ENCODE data around the gene SPTB.

Gene SPTB

DNA sequence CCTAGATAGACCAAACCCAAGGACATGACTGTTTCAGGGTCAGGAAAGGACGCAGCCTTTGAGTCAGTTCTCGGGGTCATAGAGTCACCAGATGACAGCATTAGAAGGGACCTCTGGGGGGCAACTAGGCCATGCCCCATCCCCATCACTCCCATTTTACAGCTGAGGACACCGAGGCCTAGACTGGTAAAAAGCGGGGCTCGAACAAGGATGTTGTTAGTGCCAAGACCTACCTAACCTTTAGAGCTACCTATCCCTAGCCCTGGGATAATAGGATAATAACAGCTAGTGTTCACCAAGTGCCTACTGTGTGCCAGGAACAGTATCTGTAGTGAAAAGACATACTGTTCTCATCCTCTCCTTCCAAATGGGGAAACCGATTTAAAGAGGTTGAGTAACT, 126.8 kb downstream of the SPTB start:
- DNase-seq (ENCODE audit: low read depth in 2 of 2), result no peak

DNA sequence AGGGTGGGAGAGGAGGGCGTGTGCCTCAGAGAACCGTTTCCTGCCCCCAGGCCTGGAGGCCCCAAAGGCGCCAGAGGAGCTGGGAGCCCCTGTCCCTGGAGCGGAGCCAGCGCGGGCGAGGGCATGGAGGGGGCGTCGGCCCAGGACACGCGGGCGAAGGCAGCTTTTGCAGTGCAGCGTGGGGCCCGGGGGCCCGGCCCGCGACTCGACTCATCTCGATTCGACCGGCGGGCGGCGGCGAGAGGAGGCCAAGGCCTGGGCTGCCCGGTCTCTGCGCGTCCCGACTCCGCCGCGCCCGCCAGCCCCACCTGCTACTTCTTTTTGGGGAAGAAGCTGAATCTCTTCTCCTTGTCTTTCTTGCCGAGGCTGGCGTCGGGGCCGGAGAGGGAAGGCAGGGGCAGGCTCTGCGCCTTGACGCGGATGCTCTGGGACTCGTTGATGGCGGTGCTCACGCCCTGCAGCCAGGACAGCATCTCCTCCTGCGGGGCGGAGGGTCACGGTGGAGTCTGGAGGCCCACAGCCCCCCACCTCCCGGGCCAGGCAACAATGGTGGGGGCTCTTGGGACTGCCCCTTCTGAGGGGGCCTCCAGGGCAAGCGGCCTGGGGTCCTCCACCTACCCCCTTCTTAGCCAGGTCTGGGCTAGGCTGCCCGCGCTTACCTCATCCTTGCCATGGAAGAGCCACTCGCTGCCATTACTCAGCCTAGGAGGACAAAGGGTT, 130.6 kb downstream of the SPTB start:
- DNase-seq (ENCODE audit: low read depth in 2 of 2), result no peak

DNA sequence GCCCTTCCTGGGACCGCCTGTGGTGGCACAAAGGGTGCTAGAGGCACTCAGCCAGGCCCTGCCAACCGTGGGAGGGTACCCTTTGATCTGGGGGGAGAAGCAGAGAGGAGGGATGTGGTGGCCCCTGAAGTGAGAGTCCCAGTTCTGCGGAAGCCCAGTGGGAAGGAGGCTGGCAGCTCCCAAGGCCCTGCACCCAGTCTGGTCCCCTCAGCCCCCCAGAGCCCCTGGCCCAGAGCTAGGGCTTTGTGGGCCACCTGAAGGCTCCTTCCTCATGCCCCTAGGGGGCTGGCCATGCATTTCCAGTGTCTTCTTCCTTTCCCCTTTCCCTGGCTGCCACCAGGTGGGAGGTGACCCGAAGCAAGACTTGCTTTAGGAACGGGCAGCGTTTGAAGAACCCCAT, 131.2 kb downstream of the SPTB start:
- DNase-seq (ENCODE audit: low read depth in 2 of 2), result no peak

DNA sequence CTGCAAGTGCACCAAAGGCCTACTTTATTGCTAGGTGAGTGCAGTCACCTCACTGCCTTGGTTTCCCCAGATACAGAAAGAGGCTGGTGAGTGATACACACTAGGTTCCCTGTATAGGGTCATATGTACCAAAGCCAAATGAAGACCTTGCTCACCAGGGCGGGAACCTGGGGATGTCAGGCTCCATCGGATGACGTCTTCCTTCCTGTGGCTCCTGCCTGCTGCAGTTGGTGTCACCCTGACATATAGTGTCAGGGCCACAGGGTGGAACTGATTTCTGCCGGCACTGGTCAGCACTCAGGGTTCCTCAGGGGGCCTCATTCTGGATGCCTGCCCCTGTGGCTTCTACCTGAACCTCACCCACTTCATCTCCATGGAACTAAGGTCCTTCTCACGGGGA, 132.4 kb downstream of the SPTB start:
- DNase-seq (ENCODE audit: low read depth in 2 of 2), result no peak

DNA sequence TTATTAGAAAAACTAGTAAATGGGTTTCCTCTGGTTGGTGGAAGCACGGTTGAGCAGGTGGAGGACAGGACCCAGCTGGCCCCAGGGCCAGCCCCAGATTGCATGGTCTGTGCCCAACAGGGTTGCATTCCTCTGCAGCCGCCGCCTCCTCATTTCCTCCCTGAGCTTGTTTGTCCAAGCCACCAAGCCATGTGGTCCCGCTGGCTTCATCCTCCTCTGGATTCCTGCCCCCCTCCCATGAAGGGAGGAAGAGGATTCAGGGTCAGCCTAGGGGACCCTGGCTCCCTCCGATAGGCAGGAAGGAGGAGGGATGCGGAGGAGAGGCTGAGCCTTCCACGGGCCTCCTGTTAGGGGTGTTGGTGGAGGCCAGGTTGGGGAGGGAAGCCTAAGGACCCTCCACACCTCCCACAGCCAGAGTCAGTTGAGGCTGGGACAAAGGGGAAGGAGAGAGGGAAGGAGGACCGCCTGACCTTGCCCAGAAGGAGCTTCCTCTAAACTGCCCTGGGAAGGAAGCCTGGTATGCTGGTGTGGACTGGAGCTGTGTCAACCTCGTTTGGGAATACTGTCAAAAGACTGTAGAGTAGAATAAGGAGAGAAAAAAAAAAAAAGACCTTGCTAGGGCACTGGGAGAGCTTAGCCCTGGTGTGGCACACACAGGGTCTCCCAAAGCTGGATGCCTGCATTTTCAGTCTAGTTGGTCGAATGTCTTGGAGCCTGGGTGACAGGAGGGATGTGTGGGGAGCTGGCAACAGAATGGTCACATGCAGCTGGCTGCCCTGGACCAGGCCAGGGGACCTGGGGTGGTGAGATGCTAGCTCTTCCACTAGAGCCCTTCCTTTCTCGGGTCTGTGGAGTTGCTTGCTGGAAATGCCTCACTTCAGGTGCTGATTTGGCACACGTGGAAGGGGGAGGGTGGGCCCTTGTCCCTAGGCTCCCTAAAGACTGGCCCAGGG, 133.1 kb downstream of the SPTB start:
- DNase-seq (ENCODE audit: low read depth in 2 of 2), result no peak

DNA sequence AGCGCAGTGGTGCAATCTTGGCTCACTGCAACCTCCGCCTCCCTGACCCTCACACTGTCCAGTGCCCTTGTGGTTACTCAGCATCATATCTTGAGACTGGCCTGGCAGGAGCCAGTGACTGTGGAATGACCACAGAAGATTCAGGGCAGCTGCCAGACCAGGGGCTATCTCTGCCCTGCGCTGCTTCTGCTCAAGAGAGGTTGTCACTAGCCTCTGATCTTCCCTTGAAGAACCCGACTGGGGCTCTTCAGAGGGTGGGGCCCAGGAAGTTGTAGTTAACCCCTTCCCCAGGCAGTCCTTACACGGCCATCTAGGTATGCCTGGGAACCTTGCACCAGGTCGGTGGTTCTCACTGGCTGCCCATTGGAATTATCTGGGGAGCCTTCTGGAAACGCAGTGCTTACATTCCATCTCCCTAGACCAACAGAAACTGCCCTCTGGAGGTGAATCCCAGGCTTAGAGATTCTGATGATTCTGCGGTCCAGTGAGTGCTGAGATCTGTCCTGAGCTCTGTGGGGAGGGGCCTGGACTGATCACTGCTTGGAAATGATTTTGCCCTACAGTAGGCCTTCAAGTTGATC, 134.1 kb downstream of the SPTB start:
- no peak for DNase-seq (ENCODE audit: low read depth in 2 of 2)

DNA sequence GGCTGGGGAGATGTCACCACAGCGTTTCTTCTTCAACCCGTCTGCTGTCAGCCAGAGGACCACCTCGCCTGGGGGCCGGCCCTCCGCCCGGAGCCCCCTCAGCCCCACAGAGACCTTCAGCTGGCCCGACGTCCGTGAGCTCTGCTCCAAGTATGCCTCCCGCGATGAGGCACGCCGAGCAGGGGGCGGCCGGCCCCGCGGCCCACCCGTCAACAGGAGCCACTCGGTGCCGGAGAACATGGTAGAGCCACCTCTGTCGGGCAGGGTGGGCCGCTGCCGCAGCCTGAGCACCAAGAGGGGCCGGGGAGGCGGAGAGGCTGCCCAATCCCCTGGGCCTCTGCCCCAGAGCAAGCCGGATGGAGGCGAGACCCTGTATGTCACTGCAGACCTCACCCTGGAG, 136.6 kb downstream of the SPTB start:
- DNase-seq (ENCODE audit: low read depth in 2 of 2), result no peak

DNA sequence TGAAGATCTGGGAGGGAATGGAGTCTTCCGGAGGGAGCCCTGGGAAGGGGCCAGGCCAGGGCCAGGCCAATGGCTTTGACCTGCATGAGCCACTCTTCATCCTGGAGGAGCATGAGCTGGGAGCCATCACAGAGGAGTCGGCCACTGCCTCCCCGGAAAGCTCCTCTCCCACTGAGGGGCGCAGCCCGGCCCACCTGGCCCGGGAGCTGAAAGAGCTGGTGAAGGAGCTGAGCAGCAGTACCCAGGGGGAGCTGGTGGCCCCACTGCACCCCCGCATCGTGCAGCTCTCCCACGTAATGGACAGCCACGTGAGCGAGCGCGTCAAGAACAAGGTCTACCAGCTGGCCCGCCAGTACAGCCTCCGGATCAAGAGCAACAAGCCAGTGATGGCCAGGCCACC, 137.7 kb downstream of the SPTB start:
- DNase-seq (ENCODE audit: low read depth in 2 of 2), result no peak

DNA sequence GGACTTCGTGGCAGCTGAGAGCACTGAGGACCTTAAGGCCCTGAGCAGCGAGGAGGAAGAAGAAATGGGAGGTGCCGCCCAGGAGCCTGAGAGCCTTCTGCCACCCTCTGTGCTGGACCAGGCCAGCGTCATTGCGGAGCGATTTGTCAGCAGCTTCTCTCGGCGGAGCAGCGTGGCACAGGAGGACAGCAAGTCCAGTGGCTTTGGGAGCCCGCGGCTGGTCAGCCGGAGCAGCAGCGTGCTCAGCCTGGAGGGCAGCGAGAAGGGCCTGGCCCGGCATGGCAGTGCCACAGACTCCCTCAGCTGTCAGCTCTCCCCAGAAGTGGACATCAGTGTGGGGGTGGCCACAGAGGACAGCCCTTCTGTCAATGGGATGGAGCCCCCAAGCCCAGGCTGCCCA, 138.5 kb downstream of the SPTB start:
- no peak for DNase-seq (ENCODE audit: low read depth in 2 of 2)

DNA sequence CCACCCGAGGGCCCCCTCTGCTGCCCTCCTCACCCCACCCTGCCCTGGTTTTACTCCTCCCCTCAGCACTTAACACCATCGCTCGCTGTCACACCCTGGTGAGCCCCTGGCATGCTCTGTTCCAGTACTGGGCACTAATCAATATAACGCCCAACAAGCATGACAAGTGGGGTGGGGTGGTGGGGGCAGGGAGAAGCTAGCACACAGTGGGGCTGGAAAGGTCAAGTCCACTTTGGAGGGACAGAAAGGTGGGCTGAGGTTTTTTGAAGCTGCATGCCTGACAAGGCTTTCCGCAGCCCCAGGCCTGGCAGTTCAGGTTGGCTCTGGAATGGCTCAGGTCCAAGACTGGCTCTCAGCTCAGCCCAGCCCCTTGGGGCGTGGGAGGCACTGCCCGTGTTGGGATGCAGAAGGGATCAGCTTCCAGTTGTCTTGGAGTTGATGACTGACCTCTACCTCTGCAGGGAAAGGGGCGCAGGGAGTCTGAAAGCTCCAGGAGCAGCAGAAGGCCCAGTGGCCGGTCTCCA, 141.4 kb downstream of the SPTB start:
- no peak for DNase-seq (ENCODE audit: low read depth in 2 of 2)

DNA sequence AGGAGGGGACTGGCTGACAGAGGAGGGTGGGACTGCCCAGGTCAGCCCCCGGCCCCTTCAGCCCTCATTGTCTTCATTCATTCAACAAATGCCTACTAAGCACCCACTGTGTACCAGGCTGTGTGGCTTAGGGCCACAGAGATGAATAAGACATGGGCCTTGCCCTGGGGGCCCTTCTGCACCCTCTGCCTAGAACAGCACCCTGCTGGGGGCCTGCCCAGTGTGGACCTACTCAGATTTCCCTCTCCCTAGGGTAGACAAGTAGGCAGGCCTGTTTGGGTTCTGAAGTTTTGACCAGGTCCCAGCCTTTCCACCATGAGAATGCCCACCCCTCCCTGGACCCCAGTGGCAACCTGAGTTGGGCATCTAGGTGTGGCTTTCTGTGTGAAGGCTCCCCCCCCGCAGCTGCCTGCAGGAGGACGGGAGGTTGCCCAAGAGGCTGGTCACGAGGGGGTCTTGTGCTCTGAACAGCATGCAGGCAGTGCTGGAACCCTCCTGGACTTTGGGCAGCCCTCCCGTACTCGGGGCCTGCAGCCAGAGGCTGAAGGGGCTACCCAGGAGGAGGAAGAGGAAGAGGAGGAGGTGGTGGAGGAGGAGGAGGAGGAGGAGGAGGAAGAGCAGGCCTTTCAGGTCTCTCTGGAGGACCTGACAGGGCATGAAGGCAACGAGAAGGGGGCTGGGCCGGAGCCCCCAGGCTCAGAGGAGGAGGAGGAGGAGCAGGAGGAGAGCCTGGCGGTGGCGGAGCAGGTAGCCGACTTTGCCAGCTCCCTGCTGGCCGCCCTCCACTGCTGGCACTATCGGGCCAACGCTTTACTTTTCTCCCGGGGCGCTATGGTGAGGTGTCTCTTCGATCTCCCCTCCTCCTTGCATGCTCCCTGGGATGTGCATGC, 142.1 kb downstream of the SPTB start:
- DNase-seq (ENCODE audit: low read depth in 2 of 2), result no peak

DNA sequence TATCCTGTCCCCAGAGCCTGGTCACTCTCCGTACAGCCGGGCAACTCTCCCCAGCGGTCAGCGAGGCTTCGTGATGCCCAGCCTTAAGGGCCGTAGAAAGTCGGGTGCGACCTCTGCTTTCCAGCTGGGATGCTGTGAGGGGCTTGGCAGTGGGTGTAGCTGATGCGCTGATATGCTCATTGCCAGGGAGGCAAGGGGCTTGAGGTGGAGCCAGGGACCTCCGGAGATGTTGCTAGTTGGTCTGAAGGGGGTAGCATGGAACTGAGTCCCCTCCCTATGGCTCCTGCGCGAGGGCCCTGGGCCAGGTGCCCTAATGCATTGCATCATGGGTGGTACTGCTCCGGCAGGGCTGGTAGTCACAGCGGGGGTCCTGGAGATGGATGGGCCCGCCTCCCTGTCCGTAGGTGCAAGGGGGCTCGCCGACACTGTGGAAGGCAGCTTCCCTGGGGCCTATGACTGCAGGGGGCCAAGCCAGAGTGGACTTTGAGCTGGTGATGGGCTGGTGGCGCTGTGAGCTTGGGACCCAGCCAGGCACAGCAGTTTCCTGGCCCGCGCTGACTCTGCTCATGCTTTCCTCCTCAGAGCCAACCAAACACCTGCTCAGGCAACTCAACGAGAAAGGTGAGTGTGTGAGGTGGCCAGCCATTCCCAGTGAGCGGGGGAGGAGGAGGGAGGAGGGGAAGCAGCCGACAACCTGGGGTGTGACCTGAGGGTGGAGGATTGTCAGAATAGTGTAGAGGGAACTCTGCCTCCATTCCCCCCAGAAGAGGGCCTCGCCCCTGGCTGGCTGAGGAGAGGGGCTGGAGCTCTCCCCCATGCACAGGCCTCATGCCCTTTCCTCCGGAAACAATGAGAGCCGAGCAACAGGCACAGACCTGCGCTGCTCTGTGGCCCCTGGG, 143.2 kb downstream of the SPTB start:
- DNase-seq (ENCODE audit: low read depth in 2 of 2), result no peak

DNA sequence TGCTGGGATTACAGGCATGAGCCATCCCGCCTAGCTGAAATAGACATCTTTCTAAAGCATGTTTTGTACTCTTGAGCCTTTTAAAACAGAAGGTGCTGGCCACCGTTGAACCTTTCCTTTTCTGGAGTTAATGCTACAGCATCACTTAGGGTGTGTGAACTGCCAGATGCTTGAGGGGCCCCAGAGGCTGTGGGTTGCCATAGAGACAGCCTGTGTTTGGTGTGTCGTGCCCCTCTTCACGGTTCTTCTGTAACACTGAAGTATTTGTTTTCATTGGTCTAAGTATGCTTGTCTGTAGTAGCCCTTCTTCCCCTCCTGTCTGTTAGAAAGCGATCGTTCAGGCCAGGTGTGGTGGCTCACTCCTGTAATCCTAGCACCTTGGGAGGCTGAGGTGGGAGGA, 144.7 kb downstream of the SPTB start:
- DNase-seq (ENCODE audit: low read depth in 2 of 2), result no peak

DNA sequence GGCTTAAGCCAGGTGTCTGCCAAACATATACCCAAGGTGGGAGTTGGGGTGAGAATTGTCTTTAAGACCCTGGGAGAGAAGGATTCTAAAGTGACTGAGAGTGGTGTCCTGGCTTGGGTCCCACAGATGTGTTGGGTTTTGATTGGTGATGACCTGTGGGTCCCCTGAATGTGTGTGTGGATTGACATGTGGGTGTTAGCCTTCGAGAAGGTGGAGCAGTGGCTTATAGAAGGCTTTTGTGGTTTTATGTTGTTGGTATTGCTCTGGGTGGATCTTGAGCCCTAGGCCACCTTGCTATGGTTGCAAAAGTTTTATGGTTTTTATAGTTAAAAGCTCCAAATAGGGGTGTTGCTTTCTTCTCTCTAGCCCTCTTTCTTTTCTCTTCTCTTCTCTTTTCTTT, 145.8 kb downstream of the SPTB start:
- DNase-seq (ENCODE audit: low read depth in 2 of 2), result no peak

DNA sequence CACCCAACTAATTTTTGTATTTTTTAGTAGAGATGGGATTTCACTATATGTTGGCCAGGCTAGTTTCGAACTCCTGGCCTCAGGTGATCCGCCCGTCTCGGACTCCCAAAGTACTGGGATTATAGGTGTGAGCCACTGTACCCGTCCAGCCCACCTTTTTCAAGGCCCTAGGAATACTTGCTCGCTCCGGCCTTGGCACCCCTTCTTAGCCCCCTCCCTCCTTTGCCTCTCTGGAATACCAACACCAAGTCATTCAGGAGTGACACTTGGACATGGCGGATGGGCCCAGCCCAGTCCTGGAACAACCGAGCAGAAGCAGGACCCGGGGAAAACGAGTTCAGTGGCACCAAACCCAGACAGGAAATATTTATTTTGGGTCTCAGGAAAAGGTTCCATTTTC, 146.4 kb downstream of the SPTB start:
- DNase-seq (ENCODE audit: low read depth in 2 of 2), result no peak

DNA sequence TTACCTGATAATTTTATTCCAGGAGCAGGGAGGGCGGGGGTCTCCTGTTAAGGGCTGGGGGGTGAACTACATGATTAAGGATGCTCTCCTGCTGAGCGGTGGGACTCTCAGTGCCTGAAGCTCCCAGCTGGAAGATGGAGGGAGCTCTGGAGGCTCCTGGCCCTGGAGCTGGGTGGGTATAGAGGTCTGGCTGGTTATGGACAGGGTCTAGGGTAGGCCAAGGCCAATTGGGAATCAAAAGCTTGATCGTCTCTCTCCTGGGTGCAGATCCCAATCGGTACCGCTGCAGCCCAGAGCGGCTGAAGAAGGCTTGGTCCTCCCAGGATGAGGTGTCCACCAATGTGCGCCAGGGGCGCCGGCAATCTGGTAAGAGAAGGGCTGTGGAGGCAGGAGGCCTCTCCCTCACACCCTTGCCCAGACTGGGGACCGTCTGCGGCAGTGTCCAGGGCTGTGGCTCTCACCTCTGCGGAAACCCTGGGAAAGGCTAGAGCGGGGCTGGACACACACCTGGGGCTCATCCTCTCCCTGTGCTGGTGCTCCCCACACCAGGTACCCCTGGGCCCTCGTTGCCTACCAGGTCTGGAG, 147.1 kb downstream of the SPTB start:
- DNase-seq (ENCODE audit: low read depth in 2 of 2), result no peak

DNA sequence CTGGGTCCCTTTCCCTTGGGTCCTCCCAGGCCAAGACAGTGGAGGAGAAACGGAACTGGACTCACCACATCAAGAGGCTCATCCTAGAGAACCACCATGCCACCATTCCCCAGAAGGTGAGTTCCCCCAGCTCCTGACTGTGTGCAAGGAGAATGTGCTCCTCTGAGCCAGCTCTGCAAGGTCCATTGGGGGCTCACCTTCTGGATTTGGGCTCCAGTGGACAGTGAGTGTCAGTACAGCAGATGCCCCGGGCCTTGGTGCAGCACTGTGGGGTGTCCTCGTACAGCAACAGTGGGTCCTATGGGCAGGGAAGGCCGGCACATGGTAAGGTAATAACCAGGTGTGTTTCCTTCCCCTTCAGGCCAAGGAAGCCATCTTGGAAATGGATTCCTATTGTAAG, 147.6 kb downstream of the SPTB start:
- no peak for DNase-seq (ENCODE audit: low read depth in 2 of 2)

DNA sequence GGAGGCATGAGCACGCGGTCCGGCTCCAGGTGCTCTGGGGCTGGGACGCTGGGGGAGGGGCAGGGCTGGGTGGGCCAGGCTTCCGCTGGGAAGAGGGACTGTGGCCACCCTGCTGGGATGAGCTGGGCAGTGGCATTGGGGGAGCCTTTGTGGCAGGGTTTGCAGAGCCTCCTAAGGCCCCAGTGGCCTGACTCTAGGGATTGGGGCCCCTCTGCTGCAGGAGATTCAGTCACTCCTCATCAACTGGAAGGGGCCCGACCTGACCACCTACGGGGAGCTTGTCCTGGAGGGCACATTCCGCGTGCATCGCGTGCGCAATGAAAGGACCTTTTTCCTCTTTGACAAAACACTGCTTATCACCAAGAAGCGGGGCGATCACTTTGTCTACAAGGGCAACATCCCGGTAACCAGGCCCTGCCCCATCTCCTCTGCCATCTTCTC, 148.5 kb downstream of the SPTB start:
- DNase-seq (ENCODE audit: low read depth in 2 of 2), result no peak

DNA sequence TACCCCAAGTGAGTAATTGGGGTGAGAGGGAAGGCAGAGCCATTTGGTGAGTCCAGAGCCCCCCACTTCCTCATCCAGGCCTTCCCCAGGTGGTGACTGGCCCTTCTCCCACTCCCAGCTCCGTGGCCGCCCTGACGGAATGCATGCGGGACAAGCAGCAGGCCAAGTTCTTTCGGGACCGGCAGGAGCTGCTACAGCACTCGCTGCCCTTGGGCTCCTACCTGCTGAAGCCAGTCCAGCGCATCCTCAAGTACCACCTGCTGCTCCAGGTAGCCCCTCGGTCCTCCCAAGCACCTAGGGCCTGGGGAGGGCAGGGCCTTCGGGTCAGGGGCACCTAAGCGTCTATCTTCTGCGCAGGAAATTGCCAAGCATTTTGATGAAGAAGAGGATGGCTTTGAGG, 149.0 kb downstream of the SPTB start:
- no peak for DNase-seq (ENCODE audit: low read depth in 2 of 2)

DNA sequence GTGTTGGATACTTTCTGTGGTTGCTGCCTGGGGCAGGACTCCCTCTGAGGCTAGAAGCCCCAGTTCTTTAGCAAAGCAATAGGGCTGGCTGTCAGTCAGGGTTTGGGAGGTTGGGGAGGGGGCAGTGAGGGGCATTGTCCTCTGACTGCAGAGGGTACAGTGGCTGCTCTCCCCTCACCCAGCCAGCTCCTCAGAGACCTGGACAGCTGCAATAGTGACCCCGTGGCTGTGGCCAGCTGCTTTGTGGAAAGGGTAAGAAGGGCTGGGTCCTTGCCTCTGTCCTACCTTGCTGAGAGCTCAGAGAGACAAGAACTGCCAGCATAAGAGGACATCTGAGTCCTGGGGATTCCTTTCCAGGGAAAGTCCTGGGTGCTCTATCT, 149.7 kb downstream of the SPTB start:
- DNase-seq (ENCODE audit: low read depth in 2 of 2), result no peak

All from stimulated activated CD8-positive, alpha-beta memory T cell treated with anti-CD3 and anti-CD28 coated beads, Interleukin-15, amount 100 ng/mL, for 48 hours (primary cell).